Activated CD4-positive, alpha-beta T cell treated with anti-CD3 and anti-CD28 coated beads for 48 hours (primary cell): ENCODE data around the gene ABCD2.
"Not testable (repeated sequence)": the region's sequence is repeated elsewhere in the genome, so short reads cannot be mapped to it uniquely, and the experiment has no call there.

ENCODE experiments used
- DNase-seq: peaks from one replicate; pipeline ENCODE4 v3.0.0-alpha.2; 2020

ABCD2 gene

GRCh38 chr12:39619660-39620433 is at the start of gene ABCD2:
Gene ABCD2, minus strand, starts transcription at chr12:39619803. Its CDS starts 188 bp downstream, at chr12:39619615.
- DNase-seq, result peak; percentile 81

DNA sequence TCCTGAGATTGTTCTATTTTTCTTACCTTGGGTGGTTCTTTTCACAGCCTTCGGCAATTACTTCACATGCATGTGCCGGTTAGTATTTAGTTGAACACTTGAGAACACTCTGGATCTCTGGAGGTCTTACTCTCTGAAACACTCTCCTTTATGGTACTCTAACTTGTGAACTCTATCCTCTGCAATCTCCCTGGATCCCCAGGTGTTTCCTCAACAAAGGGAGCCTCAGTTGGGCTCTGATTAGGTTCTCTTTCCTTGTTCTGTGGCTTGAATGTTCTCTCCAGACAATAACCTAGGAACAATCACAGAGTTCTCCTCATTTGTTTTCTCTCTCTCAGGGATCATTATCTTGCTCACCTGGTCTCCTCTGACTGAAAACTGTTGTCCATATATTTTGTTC is 40.5 kb upstream of the ABCD2 start:
- DNase-seq, result no peak

DNA sequence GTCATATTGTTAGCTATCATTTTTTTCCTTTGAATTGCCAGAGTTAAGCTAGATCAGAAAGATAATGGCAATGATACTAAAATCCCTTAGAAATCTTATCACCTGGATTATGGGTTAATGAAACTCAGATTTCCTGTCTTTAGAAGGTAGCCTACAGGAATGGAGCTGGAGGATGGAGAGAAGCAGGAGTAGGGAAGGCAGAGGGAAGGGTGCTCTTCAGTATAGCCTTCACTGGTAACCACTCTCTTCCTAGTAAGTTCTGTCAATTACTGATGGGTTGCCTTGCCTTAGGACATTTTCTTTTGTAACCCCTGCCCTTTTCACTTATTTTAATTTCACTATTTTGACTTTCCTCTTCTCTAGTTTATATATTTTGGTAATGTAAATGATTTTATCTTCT is 27.8 kb upstream of the ABCD2 start:
- DNase-seq, result no peak

DNA sequence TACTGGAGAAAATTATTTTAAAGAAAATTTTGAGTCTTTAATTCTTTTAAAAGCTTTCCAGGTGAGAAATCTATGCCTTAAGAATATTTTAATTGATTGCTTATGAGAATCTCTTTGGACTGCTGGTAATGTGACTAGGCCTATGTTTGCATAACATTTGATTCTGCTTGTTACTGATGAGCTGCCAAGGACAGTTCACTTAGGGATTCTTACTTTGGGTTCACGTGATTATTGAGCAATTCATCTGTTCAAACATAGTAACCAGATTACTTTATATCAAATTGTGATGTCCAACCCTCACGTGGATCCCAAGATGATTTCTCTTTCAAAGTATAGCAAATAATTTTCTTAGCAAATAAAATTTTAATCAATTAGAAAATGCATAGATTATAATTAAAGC is 27.4 kb upstream of the ABCD2 start:
- DNase-seq, result no peak

DNA sequence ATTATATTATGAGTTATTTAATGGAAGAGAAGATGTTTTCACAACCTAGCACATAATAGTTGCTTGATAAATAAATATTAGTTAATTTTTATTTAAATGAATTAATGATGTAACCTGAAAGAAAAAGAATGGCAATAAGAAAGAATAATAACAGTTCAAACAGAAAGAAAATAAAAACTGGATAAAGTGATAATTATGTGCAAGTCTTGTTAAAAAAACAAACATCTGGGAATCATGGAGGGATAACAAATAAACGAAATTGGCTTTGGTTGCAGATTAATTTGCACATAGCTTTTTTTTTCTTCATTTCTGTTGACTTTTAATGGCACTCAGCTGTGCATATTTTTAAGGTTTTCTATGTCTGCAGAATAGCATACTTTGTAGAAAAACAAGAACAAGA is 23.4 kb upstream of the ABCD2 start:
- no peak for DNase-seq

GRCh38 chr12:39638840-39639239 is 19.2 kb upstream of the ABCD2 start:
- DNase-seq, result no peak

DNA sequence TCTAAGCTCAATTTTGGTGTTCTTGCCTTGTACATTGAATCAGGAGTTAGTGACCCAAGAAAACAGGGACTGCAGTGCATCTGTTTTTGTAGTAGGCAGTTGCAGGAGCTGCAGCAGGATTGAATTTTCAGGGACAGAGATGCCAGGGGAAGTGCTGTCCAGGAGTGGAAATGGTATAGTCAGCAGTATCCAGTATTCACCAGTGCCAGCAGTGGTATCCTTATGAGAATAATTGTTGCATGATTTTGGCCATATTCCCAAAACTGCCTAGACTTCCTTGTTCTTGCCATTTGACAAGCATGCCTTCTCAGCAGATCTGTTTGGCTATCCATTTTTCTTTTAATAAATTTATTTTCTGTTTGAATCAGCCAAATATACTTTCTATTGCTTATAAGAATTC is 18.6 kb upstream of the ABCD2 start:
- DNase-seq, result no peak

- DNase-seq, result no peak
These were observed 13.1 kb upstream of the ABCD2 start for GRCh38 chr12:39632670-39633069.

DNA sequence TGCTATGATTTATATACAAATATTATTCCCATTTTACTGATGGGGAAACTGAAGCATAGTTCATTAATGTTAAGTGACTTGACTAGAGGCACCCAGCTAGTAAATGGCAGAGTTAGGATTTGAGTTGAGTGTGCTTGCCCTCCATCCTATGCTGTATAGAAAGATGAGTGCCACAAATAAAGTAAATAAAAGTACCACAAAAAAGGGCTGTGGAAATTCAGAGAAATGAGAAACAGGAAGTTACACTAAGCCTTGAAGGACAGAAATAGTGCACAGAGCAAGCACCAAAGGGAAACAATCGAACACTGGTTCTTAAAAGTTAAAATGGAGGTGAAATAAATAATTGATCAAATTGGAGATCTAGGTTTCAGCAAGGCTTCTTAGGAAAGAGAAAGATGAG is 9.2 kb upstream of the ABCD2 start:
- no peak for DNase-seq

DNA sequence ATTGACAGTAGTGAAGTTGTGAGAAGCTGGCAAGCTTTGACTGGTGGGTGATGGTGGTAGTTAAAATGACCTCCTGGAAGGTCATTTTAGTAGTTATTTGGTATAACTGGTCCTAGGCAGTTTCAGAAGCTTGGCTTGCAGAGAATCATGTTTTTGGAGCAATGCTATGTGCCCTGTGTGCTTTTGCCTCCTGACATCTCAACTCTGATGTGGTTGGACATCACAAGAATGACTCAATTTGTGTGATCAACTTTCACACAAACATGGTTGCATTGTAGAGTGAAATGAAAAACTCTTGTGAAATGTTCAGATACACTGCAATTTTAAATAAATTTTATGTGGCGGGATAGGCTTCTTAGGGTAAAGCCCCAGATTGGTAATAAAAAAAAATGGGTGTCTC is 8.3 kb upstream of the ABCD2 start:
- no peak for DNase-seq

GRCh38 chr12:39626033-39626814 is 6.6 kb upstream of the ABCD2 start:
- no peak for DNase-seq

- DNase-seq, result no peak
These were observed 4.3 kb upstream of the ABCD2 start for GRCh38 chr12:39623919-39624318.

DNA sequence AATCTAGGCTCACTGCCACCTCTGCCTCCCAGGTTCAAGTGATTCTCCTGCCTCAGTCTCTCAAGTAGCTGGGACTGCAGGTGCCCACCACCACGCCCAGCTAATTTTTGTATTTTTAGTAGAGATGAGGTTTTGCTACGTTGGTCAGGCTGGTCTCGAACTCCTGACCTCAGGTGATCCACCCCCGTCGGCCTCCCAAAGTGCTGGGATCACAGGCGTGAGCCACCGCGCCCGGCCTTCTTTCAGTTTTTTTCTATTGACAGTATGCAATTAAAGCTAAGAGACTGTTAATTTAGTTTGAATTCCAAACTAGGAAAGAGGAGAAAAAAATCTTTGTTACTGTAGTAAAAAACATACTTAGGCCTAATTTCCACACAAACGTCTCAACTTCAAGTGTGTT is 3.6 kb upstream of the ABCD2 start:
- DNase-seq, result not testable (repeated sequence)

DNA sequence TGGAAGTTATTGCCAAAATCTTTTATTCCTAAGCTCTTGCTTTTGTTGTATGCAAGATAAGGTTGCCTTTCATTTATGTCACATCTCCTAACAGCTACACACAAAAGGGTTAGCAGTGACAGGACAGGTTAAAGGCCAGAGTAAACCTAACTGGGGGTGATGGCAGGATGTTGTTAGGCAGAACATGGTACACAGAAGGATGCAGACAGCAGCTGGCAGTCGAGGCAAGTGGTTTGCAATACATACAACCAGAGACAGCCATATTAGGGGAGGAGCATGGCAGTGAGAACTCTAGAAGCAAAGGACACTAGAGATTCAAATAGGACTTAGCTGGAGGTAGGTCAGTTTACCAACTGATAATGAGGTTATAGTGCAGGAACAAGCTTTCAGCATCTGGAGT is 2.7 kb upstream of the ABCD2 start:
- DNase-seq, result no peak

- DNase-seq, result no peak
These were observed 2.1 kb upstream of the ABCD2 start for GRCh38 chr12:39621670-39622069.

- DNase-seq, result peak; percentile 73
These were observed 1.4 kb upstream of the ABCD2 start for GRCh38 chr12:39620659-39621658.

GRCh38 chr12:39619316-39619659 is 315 bp downstream of the ABCD2 start:
- no peak for DNase-seq

GRCh38 chr12:39618701-39619100 is 902 bp downstream of the ABCD2 start:
- no peak for DNase-seq

GRCh38 chr12:39617887-39618286 is 1.7 kb downstream of the ABCD2 start:
- DNase-seq, result no peak

GRCh38 chr12:39616666-39617065 is 2.9 kb downstream of the ABCD2 start:
- no peak for DNase-seq

- DNase-seq, result no peak
These were observed 3.4 kb downstream of the ABCD2 start for GRCh38 chr12:39616251-39616650.

- no peak for DNase-seq
These were observed 6.1 kb downstream of the ABCD2 start for GRCh38 chr12:39613525-39613924.

- DNase-seq, result no peak
These were observed 7.4 kb downstream of the ABCD2 start for GRCh38 chr12:39612250-39612649.
